Liver (tissue), 9 donors: ENCODE data around the gene MYOD1. TPM values are rescaled to one million over a fixed set of nuclear protein-coding genes. Genes with fewer than 3 reads are reported as not detected.

Source experiments
- DNase-seq: peaks from one replicate; pipeline ENCODE4 v3.0.0-alpha.2; 2017; ENCODE audit warnings: low spot score
- H3K27ac ChIP-seq, 2 donors: one replicate each; pipeline ENCODE4 v1.7.0; 2013; ENCODE audit warnings: inconsistent platforms in 2 of 2, low read length in 2 of 2, control low read depth in 1 of 2, low read depth in 1 of 2, mild to moderate bottlenecking in 1 of 2
- H3K27me3 ChIP-seq, 4 donors: one replicate each; pipeline versions ENCODE4 v1.6.1 to v1.7.0; 2013; ENCODE audit warnings: low read length in 3 of 4, inconsistent platforms in 1 of 4, mild to moderate bottlenecking in 1 of 4, moderate library complexity in 1 of 4; ENCODE audit not compliant: control insufficient read depth in 4 of 4, insufficient read depth in 4 of 4
- H3K36me3 ChIP-seq, 4 donors: one replicate each; pipeline versions ENCODE4 v1.6.1 to v1.7.0; 2013; ENCODE audit warnings: low read length in 3 of 4, mild to moderate bottlenecking in 3 of 4, low read depth in 1 of 4, moderate library complexity in 1 of 4; ENCODE audit not compliant: control insufficient read depth in 4 of 4, insufficient read depth in 3 of 4
- H3K4me1 ChIP-seq, 4 donors: one replicate each; pipeline versions ENCODE4 v1.6.1 to v1.7.0; 2013; ENCODE audit warnings: low read length in 3 of 4, mild to moderate bottlenecking in 3 of 4, moderate library complexity in 1 of 4; ENCODE audit not compliant: control insufficient read depth in 4 of 4, insufficient read depth in 4 of 4
- H3K4me3 ChIP-seq, 3 donors: one replicate each; pipeline versions ENCODE4 v1.6.1 to v1.7.0; 2013; ENCODE audit warnings: low read length in 3 of 3, control low read depth in 1 of 3, low read depth in 1 of 3, mild to moderate bottlenecking in 1 of 3
- H3K9ac ChIP-seq, 2 donors: one replicate each; pipeline ENCODE4 v1.7.0; 2013; ENCODE audit warnings: low read length in 2 of 2, mild to moderate bottlenecking in 2 of 2, moderate library complexity in 2 of 2, control low read depth in 1 of 2, low read depth in 1 of 2
- H3K9me3 ChIP-seq, 4 donors: one replicate each; pipeline versions ENCODE4 v1.6.1 to v1.7.0; 2013; ENCODE audit warnings: low read length in 3 of 4; ENCODE audit not compliant: control insufficient read depth in 4 of 4
- EGR1 ChIP-seq, 2 donors: IDR thresholded peaks; 2 replicates each; pipeline ENCODE4 v1.6.1; 2016 to 2018; ENCODE audit warnings: antibody characterized with exemption in 2 of 2, low read depth in 2 of 2
- FOXA1 ChIP-seq: IDR thresholded peaks from 2 replicates; pipeline ENCODE4 v1.6.1; 2016; ENCODE audit warnings: antibody characterized with exemption
- GABPA ChIP-seq, 2 donors: IDR thresholded peaks in 1 of 2; conservative IDR thresholded peaks in 1 of 2; 2 replicates each; pipeline ENCODE4 v1.6.1; 2016; ENCODE audit warnings: antibody characterized with exemption in 2 of 2, mild to moderate bottlenecking in 1 of 2, moderate library complexity in 1 of 2
- HNF4G ChIP-seq: IDR thresholded peaks from 2 replicates; pipeline ENCODE4 v1.6.1; 2016; ENCODE audit warnings: antibody characterized with exemption
- RAD21 ChIP-seq, 2 donors: IDR thresholded peaks; 2 replicates each; pipeline ENCODE4 v1.6.1; 2016; ENCODE audit warnings: antibody characterized with exemption in 2 of 2, mild to moderate bottlenecking in 2 of 2
- WGBS: extraction: QIAGEN DNeasy Blood & Tissue Kit; methylation state at CpG from one replicate; pipeline ENCODE4 v1.1.7; 2013; 5-methylcytosine and 5-hydroxymethylcytosine counted together
- polyA plus RNA-seq, 2 donors: library from polyadenylated mRNA; stranded (reverse) in 1 of 2; unstranded in 1 of 2; fragments of 200-250 nt in 1 of 2; fragments of >200 nt in 1 of 2; fragmentation: Nextera tagmentation in 1 of 2; extraction: Ambion mirVana in 1 of 2; gene quantifications; one replicate each; pipeline versions ENCODE4 v1.2.1 to v1.2.3, GENCODE V29; 2013 to 2015
- total RNA-seq, 2 donors: library from RNA; depleted of rRNA; stranded (reverse); fragments of >200 nt; gene quantifications; one replicate each; pipeline ENCODE4 v1.2.3, GENCODE V29; 2014
- TF ChIP-seq, protein P1 (sequence below): fragments of 150-350 bp; IDR thresholded peaks from 2 replicates; pipeline ENCODE4 v1.5.1; 2017; ENCODE audit warnings: improper control_type of control experiment, low read depth, low read length; ENCODE audit not compliant: missing input control
- donor health status: healthy.
- donor health status: healthy.
- donor health status: healthy.
- donor health status: healthy.
- donor health status: healthy.

Gene MYOD1
- total and polyA plus RNA-seq, 4 donors = not detected

DNA sequence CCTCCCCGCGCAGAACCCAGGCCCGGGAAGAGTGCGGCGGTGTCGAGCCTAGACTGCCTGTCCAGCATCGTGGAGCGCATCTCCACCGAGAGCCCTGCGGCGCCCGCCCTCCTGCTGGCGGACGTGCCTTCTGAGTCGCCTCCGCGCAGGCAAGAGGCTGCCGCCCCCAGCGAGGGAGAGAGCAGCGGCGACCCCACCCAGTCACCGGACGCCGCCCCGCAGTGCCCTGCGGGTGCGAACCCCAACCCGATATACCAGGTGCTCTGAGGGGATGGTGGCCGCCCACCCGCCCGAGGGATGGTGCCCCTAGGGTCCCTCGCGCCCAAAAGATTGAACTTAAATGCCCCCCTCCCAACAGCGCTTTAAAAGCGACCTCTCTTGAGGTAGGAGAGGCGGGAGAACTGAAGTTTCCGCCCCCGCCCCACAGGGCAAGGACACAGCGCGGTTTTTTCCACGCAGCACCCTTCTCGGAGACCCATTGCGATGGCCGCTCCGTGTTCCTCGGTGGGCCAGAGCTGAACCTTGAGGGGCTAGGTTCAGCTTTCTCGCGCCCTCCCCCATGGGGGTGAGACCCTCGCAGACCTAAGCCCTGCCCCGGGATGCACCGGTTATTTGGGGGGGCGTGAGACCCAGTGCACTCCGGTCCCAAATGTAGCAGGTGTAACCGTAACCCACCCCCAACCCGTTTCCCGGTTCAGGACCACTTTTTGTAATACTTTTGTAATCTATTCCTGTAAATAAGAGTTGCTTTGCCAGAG is 2.0 kb downstream of the MYOD1 start:
- TF ChIP-seq, protein P1, sequence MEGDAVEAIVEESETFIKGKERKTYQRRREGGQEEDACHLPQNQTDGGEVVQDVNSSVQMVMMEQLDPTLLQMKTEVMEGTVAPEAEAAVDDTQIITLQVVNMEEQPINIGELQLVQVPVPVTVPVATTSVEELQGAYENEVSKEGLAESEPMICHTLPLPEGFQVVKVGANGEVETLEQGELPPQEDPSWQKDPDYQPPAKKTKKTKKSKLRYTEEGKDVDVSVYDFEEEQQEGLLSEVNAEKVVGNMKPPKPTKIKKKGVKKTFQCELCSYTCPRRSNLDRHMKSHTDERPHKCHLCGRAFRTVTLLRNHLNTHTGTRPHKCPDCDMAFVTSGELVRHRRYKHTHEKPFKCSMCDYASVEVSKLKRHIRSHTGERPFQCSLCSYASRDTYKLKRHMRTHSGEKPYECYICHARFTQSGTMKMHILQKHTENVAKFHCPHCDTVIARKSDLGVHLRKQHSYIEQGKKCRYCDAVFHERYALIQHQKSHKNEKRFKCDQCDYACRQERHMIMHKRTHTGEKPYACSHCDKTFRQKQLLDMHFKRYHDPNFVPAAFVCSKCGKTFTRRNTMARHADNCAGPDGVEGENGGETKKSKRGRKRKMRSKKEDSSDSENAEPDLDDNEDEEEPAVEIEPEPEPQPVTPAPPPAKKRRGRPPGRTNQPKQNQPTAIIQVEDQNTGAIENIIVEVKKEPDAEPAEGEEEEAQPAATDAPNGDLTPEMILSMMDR = no peak
- 11% methylated on average over 56 of the region's 56 CpGs for WGBS
- Histone ChIP-seq H3K27ac (no peak overlapping the region), H3K4me3 (no peak overlapping the region), H3K9ac (no peak overlapping the region), H3K27me3 (peaks cover 5 to 19% (median 12%) of the 10 kb centered on the region in 4 donors), H3K4me1 (peaks cover 9 to 24% (median 14%) of the 10 kb centered on the region in 4 donors), H3K36me3 (peaks cover 0 to 2% (median 0%) of the 10 kb centered on the region in 4 donors), H3K9me3 (no peaks in the 10 kb centered on the region)
- no peak for DNase-seq

DNA sequence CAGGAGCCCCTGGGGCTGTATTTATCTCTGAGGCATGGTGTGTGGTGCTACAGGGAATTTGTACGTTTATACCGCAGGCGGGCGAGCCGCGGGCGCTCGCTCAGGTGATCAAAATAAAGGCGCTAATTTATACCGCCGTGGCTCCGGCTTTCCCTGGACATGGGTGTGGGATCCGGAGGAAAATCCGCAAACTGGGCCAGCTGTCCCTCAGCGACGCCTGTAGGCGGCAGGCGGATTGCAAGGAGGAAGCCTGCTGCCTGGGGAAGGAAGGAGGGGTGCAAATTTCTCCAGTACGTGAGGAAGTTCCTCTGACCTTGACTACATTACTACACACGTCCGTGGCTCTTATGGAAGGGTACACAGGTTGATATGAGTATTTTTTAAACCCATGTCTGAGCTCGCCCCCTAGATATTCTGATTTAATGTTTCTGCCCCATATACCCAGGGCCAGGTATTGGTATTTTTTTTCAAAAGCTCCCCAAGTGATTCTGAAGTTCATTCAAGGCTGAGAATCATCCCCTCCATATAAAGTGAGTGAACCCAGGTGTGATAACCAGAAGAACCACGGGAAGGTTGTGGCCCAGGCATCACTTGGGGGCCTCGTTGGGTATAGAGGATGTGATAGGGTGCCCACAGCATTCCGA is 2.8 kb downstream of the MYOD1 start:
- peak in 1 of 2 donors; percentile 43 for TF ChIP-seq RAD21 (IDR thresholded peaks at IDR 0.05)
- TF ChIP-seq EGR1 (IDR thresholded peaks at IDR 0.05; ENCODE audit: low read depth in 2 of 2) = no peak
- TF ChIP-seq, protein P1 = peak; percentile 29
- 15% methylated on average over 25 of the region's 25 CpGs for WGBS
- Histone ChIP-seq H3K9me3 (no peaks in the 10 kb centered on the region), H3K27ac (no peak overlapping the region), H3K4me3 (no peak overlapping the region), H3K27me3 (peaks cover 5 to 19% (median 12%) of the 10 kb centered on the region in 4 donors), H3K36me3 (peaks cover 0 to 2% (median 0%) of the 10 kb centered on the region in 4 donors), H3K9ac (no peak overlapping the region), H3K4me1 (peaks cover 9 to 24% (median 14%) of the 10 kb centered on the region in 4 donors)
- no peak for DNase-seq

DNA sequence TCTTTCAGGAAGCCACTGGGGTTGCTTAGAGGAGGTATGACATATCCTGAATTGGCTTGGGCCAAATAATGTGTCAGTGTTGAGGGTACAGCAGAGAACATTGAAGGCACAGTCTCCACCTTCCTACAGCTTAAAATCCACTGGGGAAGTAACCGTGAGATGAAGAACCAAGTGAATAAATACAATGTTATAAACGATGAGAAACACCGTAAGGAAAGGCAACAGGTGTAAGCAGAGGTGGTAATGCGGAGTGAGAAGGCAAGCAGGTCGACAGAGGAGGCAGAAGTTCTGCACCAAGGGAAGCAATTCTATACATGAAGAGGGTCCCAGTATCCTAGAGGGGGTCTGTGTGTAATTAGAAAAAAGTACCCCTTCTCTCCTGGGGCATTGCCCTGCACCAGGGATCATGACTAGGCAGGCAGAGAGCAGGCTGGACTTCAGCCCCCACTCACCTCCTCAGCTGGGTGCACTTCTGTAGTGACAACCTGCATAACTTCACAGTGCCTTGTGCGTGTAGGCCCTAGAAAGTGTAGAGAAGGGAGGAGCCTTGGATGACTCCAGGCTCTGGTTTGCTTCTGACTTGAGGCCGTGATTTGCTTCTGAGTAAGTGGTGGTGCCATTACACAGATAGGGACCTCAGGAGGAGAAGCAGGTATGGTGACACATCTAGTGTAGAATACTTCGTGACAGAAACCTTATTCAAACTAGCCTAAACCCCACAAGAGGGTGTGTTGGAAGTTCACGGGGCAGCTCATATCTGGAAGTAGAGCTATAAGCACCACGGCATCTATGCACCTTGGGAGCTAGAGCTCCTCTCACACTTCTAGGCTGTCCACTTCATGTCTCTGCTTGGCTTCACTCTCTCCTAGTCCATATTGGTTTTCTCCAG is 4.9 kb downstream of the MYOD1 start:
- H3K36me3 ChIP-seq = peaks cover 0 to 2% (median 0%) of the 10 kb centered on the region in 4 donors
- 76% methylated on average over 10 of the region's 10 CpGs for WGBS
- H3K4me3 ChIP-seq = no peak overlapping the region
- no peak overlapping the region for H3K9ac ChIP-seq
- TF ChIP-seq EGR1 (IDR thresholded peaks at IDR 0.05; ENCODE audit: low read depth in 2 of 2) = no peak
- TF ChIP-seq HNF4G = no peak
- no peak for TF ChIP-seq FOXA1
- no peak for TF ChIP-seq GABPA (IDR thresholded peaks at IDR 0.05 in 1 of 2, conservative IDR thresholded peaks at IDR 0.05 in 1 of 2)
- H3K4me1 ChIP-seq = peaks cover 9 to 17% (median 14%) of the 10 kb centered on the region in 4 donors
- peaks cover 5 to 19% (median 12%) of the 10 kb centered on the region in 4 donors for H3K27me3 ChIP-seq
- H3K27ac ChIP-seq = no peak overlapping the region
- DNase-seq = no peak
- no peaks in the 10 kb centered on the region for H3K9me3 ChIP-seq
